Neural progenitor cell (in vitro differentiated cells): ENCODE data around the gene ASH1L. TPM values are rescaled to one million over a fixed set of nuclear protein-coding genes. Genes with fewer than 3 reads are reported as not detected.
"Not testable (repeated sequence)": the region's sequence is repeated elsewhere in the genome, so short reads cannot be mapped to it uniquely, and the experiment has no call there.

Experiments used
- DNase-seq: peaks from one replicate; pipeline ENCODE4 v3.0.0-alpha.2; 2016; ENCODE audit warnings: low spot score
- H2AFZ ChIP-seq: fragments of 200-600 bp; sonication (generic); replicated peaks from 2 replicates; pipeline ENCODE4 v1.6.1; 2016; ENCODE audit warnings: antibody characterized with exemption
- H3F3A ChIP-seq: fragments of 200-600 bp; sonication (generic); 2 replicates; pipeline ENCODE4 v1.6.1; 2016; ENCODE audit warnings: antibody characterized with exemption, low read depth
- H3K27ac ChIP-seq: fragments of 200-600 bp; sonication (generic); 2 replicates; pipeline ENCODE4 v1.5.1; 2016; ENCODE audit warnings: mild to moderate bottlenecking
- H3K27me3 ChIP-seq: fragments of 200-600 bp; sonication (generic); 2 replicates; pipeline ENCODE4 v1.6.1; 2016; ENCODE audit warnings: mild to moderate bottlenecking, moderate library complexity
- H3K36me3 ChIP-seq: fragments of 200-600 bp; sonication (generic); 2 replicates; pipeline ENCODE4 v1.5.1; 2016
- H3K4me1 ChIP-seq: fragments of 200-600 bp; sonication (generic); 2 replicates; pipeline ENCODE4 v1.6.1; 2016; ENCODE audit warnings: mixed run types
- H3K4me2 ChIP-seq: fragments of 200-600 bp; sonication (generic); 2 replicates; pipeline ENCODE4 v1.6.1; 2016
- H3K4me3 ChIP-seq: fragments of 200-600 bp; sonication (generic); 2 replicates; pipeline ENCODE4 v1.5.1; 2016
- H3K79me2 ChIP-seq: fragments of 200-600 bp; sonication (generic); 2 replicates; pipeline ENCODE4 v1.6.1; 2016; ENCODE audit warnings: low read depth
- H3K9ac ChIP-seq: fragments of 200-600 bp; sonication (generic); 2 replicates; pipeline ENCODE4 v1.6.1; 2016
- H3K9me3 ChIP-seq: fragments of 200-600 bp; sonication (generic); 2 replicates; pipeline ENCODE4 v1.5.1; 2016; ENCODE audit warnings: low read depth
- H4K20me1 ChIP-seq: fragments of 200-600 bp; sonication (generic); 2 replicates; pipeline ENCODE4 v1.6.1; 2016; ENCODE audit warnings: low read depth
- H3K27ac Mint-ChIP-seq: 3 replicates; pipeline ENCODE4 v1.8.0; 2021; ENCODE audit warnings: mixed read lengths
- H3K27me3 Mint-ChIP-seq: 2 replicates; pipeline ENCODE4 v1.8.0; 2022; ENCODE audit warnings: low read depth, mild to moderate bottlenecking, inconsistent platforms, moderate library complexity, mixed read lengths; ENCODE audit not compliant: insufficient read depth
- H3K36me3 Mint-ChIP-seq: 3 replicates; pipeline ENCODE4 v1.8.0; 2021; ENCODE audit warnings: mixed read lengths
- H3K4me1 Mint-ChIP-seq: 3 replicates; pipeline ENCODE4 v1.8.0; 2021; ENCODE audit warnings: mixed read lengths
- H3K4me3 Mint-ChIP-seq: 3 replicates; pipeline ENCODE4 v1.8.0; 2021; ENCODE audit warnings: mild to moderate bottlenecking, moderate library complexity, mixed read lengths
- H3K9me3 Mint-ChIP-seq: 3 replicates; pipeline ENCODE4 v1.8.0; 2020; ENCODE audit warnings: mixed read lengths
- CTCF ChIP-seq: fragments of 200-600 bp; sonication (generic); IDR thresholded peaks from 2 replicates; pipeline ENCODE4 v1.5.1; 2017; ENCODE audit warnings: antibody characterized with exemption, mild to moderate bottlenecking
- EZH2 ChIP-seq: fragments of 200-600 bp; sonication (generic); IDR thresholded peaks from 2 replicates; pipeline ENCODE4 v1.6.1; 2017; ENCODE audit warnings: antibody characterized with exemption, mild to moderate bottlenecking, moderate library complexity
- EZH2phosphoT487 ChIP-seq: fragments of 200-600 bp; sonication (generic); IDR thresholded peaks from 2 replicates; pipeline ENCODE4 v1.6.1; 2017; ENCODE audit warnings: antibody characterized with exemption
- total RNA-seq: library from RNA; depleted of rRNA; stranded (reverse); fragments of >200 nt; gene quantifications from 2 replicates; pipeline ENCODE4 v1.2.3, GENCODE V29; 2015; ENCODE audit warnings: low replicate concordance

Gene ASH1L
- total RNA-seq, 1 donor from 2014 or later, result 42.1 TPM

GRCh38 chr1:155339515-155340097, 223.0 kb downstream of the ASH1L start:
- H3K9ac ChIP-seq, result no peak overlapping the region
- Mint-ChIP-seq H3K27me3 (no peaks in the 10 kb centered on the region), H3K27ac (no peak overlapping the region), H3K4me3 (no peak overlapping the region), H3K4me1 (no peaks in the 10 kb centered on the region), H3K9me3 (no peaks in the 10 kb centered on the region), H3K36me3 (peaks cover 40% of the 10 kb centered on the region)
- DNase-seq, result no peak
- H3K36me3 ChIP-seq, result peaks cover 19% of the 10 kb centered on the region
- no peak overlapping the region for H3K27ac ChIP-seq
- H4K20me1 ChIP-seq, result no peaks in the 10 kb centered on the region
- H3K4me1 ChIP-seq, result no peaks in the 10 kb centered on the region
- TF ChIP-seq EZH2, result no peak
- TF ChIP-seq CTCF, result no peak
- no peak for TF ChIP-seq EZH2phosphoT487
- peaks cover 15% of the 10 kb centered on the region for H3F3A ChIP-seq
- H3K9me3 ChIP-seq, result no peaks in the 10 kb centered on the region
- H2AFZ ChIP-seq, result no peak overlapping the region
- no peak overlapping the region for H3K4me3 ChIP-seq
- no peak overlapping the region for H3K4me2 ChIP-seq
- H3K27me3 ChIP-seq, result no peaks in the 10 kb centered on the region
- no peaks in the 10 kb centered on the region for H3K79me2 ChIP-seq

- H3K4me2 ChIP-seq, result no peak overlapping the region
- DNase-seq, result no peak
- no peak for TF ChIP-seq CTCF
- no peak for TF ChIP-seq EZH2
- TF ChIP-seq EZH2phosphoT487, result no peak
- H4K20me1 ChIP-seq, result peaks cover 5% of the 10 kb centered on the region
- H2AFZ ChIP-seq, result no peak overlapping the region
- no peaks in the 10 kb centered on the region for H3K27me3 ChIP-seq
- H3K36me3 Mint-ChIP-seq, result peaks cover 34% of the 10 kb centered on the region
- H3K9me3 Mint-ChIP-seq, result no peaks in the 10 kb centered on the region
- no peak overlapping the region for H3K27ac Mint-ChIP-seq
- H3K4me3 ChIP-seq, result no peak overlapping the region
- H3K4me1 ChIP-seq, result no peaks in the 10 kb centered on the region
- H3K79me2 ChIP-seq, result no peaks in the 10 kb centered on the region
- peaks cover 10% of the 10 kb centered on the region for H3K36me3 ChIP-seq
- no peak overlapping the region for H3K4me3 Mint-ChIP-seq
- no peaks in the 10 kb centered on the region for H3K9me3 ChIP-seq
- no peak overlapping the region for H3K27ac ChIP-seq
- peaks cover 28% of the 10 kb centered on the region for H3F3A ChIP-seq
- H3K4me1 Mint-ChIP-seq, result no peaks in the 10 kb centered on the region
- no peak overlapping the region for H3K9ac ChIP-seq
- H3K27me3 Mint-ChIP-seq, result peaks cover 3% of the 10 kb centered on the region
These were observed 227.6 kb downstream of the ASH1L start for GRCh38 chr1:155334962-155335361.

DNA sequence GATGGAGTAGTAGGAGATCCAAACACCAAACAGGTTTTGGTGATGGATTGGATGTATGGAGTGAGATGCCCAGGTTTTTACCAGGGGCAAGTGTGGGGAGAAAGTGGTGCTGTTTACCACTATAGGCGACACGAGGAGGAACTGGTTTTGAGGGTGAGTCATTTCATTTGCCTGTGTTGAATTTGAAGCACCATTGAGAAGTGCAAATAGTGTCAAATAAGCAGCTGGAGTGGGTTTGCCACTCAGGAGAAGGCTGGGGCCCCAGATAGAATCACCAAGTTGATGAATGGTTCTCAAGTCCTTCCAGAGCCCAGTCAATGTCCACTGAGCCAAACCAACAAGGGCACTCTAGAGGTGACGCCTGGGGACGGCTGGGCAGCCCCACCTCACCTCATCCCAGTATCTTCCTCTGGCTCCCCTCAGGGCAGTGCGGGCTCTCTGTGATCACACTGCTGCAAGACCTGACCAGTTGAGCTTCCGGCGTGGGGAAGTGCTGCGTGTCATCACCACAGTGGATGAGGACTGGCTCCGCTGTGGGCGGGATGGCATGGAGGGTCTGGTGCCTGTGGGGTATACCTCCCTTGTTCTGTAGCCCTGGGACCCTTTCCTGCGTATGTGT, 232.5 kb downstream of the ASH1L start:
- no peaks in the 10 kb centered on the region for H3K36me3 ChIP-seq
- no peak for TF ChIP-seq EZH2phosphoT487
- TF ChIP-seq CTCF, result no peak
- TF ChIP-seq EZH2, result no peak
- H3K4me3 Mint-ChIP-seq, result no peak overlapping the region

DNA sequence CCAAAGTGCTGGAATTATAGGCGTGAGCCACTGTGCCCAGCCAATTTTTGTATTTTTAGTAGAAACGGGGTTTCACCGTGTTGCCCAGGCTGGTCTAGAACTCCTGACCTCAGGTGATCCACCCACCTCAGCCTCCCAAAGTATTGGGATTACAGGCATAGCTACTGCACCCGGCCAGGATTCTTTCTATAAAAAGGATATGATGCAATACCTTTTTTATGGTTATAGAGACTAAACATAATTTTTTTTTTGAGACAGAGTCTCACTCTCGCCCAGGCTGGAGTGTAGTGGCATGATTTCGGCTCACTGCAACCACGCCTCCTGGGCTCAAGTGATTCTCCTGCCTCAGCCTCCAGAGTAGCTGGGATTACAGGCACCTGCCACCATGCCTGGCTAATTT, 233.7 kb downstream of the ASH1L start:
- H3K4me1 Mint-ChIP-seq, H2AFZ ChIP-seq, H3K4me3 Mint-ChIP-seq, H3K27me3 Mint-ChIP-seq, H3K9me3 ChIP-seq, H3K27ac Mint-ChIP-seq, H3K4me3 ChIP-seq, H3K4me1 ChIP-seq, H3K9ac ChIP-seq, H3K27me3 ChIP-seq, H3K27ac ChIP-seq, DNase-seq, H3K4me2 ChIP-seq, H3K36me3 ChIP-seq, H3K9me3 Mint-ChIP-seq: not testable (repeated sequence)
- H3K36me3 Mint-ChIP-seq, result peaks cover 19% of the 10 kb centered on the region
- Histone ChIP-seq H3K79me2 (peaks cover 12% of the 10 kb centered on the region), H4K20me1 (peaks cover 17% of the 10 kb centered on the region), H3F3A (peaks cover 23% of the 10 kb centered on the region)

More for the DNA sequence above, 232.5 kb downstream of the ASH1L start:
- Mint-ChIP-seq H3K27me3 (peaks cover 6% of the 10 kb centered on the region), H3K36me3 (peaks cover 23% of the 10 kb centered on the region), H3K9me3 (no peaks in the 10 kb centered on the region), H3K4me1 (peaks cover 9% of the 10 kb centered on the region), H3K27ac (no peak overlapping the region)
- no peaks in the 10 kb centered on the region for H3K27me3 ChIP-seq
- H3K4me1 ChIP-seq, result no peaks in the 10 kb centered on the region
- H3K9ac ChIP-seq, result no peak overlapping the region
- H3K9me3 ChIP-seq, result no peaks in the 10 kb centered on the region
- H3K79me2 ChIP-seq, result peaks cover 7% of the 10 kb centered on the region
- H4K20me1 ChIP-seq, result peaks cover 17% of the 10 kb centered on the region
- no peak overlapping the region for H3K4me2 ChIP-seq
- H3K4me3 ChIP-seq, result no peak overlapping the region
- H2AFZ ChIP-seq, result no peak overlapping the region
- H3F3A ChIP-seq, result peaks cover 18% of the 10 kb centered on the region
- no peak overlapping the region for H3K27ac ChIP-seq
- no peak for DNase-seq
